Measurements from ENCODE around the gene DLGAP5.

DLGAP5 gene

DNA sequence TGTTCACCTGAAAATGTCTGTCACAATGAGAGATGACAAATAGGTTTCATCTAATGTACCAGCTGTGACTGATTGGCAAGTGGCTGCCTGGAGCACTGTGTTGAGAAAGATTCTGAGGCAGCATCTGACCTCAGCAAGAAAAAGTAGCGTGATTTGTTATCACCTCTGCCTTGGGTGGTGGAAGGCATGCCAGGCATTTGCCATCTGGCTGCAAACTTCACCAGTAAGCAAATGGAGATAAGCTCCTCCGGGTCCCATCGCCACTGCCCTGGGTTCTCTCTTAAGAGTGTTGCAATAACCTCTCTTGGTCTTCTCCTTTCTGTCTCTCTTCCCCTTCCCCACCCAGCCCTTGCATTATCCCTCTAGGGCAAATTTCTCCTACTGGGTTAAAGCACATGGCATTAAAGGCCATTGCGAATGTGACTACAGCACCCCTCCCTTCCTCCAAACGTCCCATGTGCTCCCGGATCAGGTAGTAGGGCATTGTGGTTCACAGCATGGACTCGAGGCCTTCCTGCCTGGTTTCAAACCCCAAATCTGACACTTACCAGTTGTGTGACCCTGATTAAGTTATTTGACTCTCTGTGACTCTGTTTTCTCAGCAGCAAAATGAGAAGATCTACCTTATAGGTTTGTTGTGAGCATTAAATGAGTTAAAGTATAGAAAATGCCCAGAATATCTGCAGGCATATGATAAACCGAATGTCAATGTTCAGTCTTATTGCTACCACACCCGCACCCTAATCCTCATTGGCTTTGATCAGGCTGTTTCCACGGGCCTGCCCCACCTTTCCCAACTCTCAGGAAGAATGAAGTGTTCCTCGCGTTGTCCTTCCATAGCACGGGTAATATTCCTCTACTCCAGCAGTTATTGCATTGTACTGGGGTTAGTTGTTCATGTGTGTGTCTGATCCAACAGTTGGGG lies 70.6 kb downstream of the DLGAP5 start:
- Histone ChIP-seq H3K4me3 (ENCODE audit: low read depth, low read length) (no peak overlapping the region), H3K36me3 (replicated peaks) (no peaks in the 10 kb centered on the region), H3K27ac (no peak overlapping the region), H3K27me3 (replicated peaks) (no peaks in the 10 kb centered on the region)
- in situ Hi-C loops (cut with HindIII; ENCODE audit: low pct_ligation_motif_present, low sequenced_read_pairs), result no loop called here
- TF ChIP-seq, protein P1, sequence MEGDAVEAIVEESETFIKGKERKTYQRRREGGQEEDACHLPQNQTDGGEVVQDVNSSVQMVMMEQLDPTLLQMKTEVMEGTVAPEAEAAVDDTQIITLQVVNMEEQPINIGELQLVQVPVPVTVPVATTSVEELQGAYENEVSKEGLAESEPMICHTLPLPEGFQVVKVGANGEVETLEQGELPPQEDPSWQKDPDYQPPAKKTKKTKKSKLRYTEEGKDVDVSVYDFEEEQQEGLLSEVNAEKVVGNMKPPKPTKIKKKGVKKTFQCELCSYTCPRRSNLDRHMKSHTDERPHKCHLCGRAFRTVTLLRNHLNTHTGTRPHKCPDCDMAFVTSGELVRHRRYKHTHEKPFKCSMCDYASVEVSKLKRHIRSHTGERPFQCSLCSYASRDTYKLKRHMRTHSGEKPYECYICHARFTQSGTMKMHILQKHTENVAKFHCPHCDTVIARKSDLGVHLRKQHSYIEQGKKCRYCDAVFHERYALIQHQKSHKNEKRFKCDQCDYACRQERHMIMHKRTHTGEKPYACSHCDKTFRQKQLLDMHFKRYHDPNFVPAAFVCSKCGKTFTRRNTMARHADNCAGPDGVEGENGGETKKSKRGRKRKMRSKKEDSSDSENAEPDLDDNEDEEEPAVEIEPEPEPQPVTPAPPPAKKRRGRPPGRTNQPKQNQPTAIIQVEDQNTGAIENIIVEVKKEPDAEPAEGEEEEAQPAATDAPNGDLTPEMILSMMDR (IDR thresholded peaks at IDR 0.05; ENCODE audit: low read depth, low read length, missing control alignments), result no peak
- DNase-seq, result no peak

DNA sequence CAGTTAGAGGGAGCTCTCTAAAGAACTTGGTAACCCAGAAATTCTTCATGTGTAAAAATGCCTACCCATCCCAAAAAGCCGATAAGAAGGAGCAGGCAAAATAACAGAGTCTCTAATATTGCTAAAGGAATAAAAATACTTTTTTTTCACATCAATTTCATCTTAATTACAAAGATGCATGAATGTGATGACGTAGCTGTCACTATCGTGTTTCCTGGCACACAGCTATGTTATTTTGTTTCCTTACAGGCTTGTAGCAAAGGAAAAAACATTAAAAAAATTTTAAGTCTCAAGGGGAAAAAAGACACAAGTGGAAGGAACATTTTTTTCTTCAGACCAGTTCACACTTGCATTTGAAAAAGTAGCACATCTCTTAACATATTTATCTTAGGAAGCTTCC lies 72.6 kb downstream of the DLGAP5 start:
- TF ChIP-seq, protein P1 (IDR thresholded peaks at IDR 0.05; ENCODE audit: low read depth, low read length, missing control alignments), result no peak
- Histone ChIP-seq H3K36me3 (replicated peaks) (no peaks in the 10 kb centered on the region), H3K27me3 (replicated peaks) (no peaks in the 10 kb centered on the region), H3K4me3 (ENCODE audit: low read depth, low read length) (no peak overlapping the region), H3K27ac (no peak overlapping the region)
- DNase-seq, result no peak
- in situ Hi-C loops (cut with HindIII; ENCODE audit: low pct_ligation_motif_present, low sequenced_read_pairs), result no loop called here

DNA sequence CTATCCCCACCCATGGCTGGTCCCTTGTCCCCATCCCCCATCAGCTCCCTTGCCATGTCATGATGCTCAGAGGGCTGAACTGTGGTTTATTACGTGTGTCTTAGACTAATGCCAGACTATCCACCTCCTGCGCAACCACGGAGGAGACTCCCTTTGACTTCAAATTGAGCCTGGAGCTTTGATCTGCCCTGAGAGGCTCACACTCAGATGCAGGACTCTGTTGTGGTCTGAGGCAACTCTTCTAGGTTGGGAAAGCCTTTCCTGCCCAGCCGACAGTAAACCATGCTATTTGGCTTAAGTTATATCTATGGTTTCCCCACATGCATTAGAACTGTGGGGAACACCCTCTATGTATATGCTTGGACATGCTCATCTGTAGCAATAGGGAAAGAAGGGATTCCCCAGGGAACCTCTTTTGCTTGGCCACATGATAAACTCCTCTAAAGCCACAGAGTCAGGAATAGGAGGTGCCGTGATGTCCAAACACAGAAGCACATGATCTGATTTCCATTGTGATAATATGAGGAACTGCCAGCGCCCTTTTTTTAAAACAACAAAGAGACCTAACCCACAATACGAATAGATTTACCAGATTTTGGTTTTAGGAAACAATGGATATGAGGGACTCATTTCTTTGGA lies 73.5 kb downstream of the DLGAP5 start:
- TF ChIP-seq, protein P1 (IDR thresholded peaks at IDR 0.05; ENCODE audit: low read depth, low read length, missing control alignments), result no peak
- Histone ChIP-seq H3K4me3 (ENCODE audit: low read depth, low read length) (no peak overlapping the region), H3K27me3 (replicated peaks) (no peaks in the 10 kb centered on the region), H3K27ac (no peak overlapping the region), H3K36me3 (replicated peaks) (no peaks in the 10 kb centered on the region)
- DNase-seq, result no peak
- in situ Hi-C loops (cut with HindIII; ENCODE audit: low pct_ligation_motif_present, low sequenced_read_pairs), result no loop called here

DNA sequence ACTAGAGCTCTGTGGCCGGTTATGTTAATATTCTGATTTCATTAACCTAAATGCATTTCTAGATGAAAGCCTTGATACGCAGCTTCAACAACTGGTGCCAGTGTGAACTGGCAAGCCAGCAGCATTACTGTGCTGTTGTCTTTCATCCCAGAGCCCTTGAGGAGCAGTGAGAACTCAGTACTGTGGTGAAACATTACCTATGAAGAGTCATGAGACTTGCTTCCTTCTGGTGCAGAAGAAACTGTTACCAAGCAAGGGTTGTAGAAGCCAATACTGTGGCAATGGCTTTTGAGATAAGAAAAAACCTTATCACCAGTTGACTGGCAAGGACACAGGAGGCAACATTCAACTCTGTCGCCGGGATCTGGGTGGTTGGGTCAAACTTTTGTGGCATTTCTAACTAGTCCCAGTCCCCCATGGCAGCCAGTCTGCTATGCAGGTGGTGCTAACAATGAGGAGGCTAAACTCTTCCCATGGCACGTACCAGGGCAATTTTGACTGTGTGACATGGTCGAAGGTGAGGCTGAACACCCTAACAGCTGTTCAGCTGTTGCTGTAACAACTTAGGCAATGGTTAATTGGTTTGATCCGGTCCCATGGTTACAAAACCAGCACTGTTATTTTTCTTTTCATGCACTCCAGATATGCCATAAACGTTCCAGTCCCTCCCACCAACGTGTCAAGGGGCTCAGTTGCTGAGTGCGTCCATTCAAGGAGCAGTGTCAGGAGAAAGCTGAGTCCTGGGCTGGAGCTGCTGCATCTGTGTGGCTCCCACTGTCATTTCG lies 74.9 kb downstream of the DLGAP5 start:
- TF ChIP-seq, protein P1 (IDR thresholded peaks at IDR 0.05; ENCODE audit: low read depth, low read length, missing control alignments), result no peak
- Histone ChIP-seq H3K27me3 (replicated peaks) (no peaks in the 10 kb centered on the region), H3K36me3 (replicated peaks) (no peaks in the 10 kb centered on the region), H3K4me3 (ENCODE audit: low read depth, low read length) (no peak overlapping the region), H3K27ac (no peak overlapping the region)
- in situ Hi-C loops (cut with HindIII; ENCODE audit: low pct_ligation_motif_present, low sequenced_read_pairs), result no loop called here
- DNase-seq, result no peak

DNA sequence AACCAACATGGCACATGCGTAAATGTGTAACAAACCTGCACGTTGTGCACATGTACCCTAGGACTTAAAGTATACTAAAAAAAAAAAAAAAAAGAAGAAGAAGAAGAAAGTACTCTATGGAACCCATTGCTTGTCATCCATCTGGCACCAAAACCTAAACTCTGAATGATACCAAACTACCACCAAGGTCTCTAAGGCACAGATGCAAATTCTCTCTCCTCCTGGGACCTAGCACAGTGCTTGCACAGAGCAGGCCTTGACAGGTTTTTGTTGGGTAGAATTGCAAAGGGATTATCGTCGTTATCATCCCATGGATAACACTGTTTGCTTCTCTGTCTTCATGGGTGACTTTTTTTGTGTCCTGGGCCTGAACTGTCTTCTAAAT lies 75.5 kb downstream of the DLGAP5 start:
- H3K27me3 ChIP-seq (replicated peaks), result no peaks in the 10 kb centered on the region
- TF ChIP-seq, protein P1 (IDR thresholded peaks at IDR 0.05; ENCODE audit: low read depth, low read length, missing control alignments), result no peak
- no peak overlapping the region for H3K4me3 ChIP-seq (ENCODE audit: low read depth, low read length)
- in situ Hi-C loops (cut with HindIII; ENCODE audit: low pct_ligation_motif_present, low sequenced_read_pairs), result no loop called here
- no peak overlapping the region for H3K27ac ChIP-seq
- H3K36me3 ChIP-seq (replicated peaks), result no peaks in the 10 kb centered on the region
- DNase-seq, result no peak

All from brain microvascular endothelial cell (primary cell).